Adrenal gland (tissue), 5 donors: Measurements from ENCODE around the gene CFAP57.

Source experiments
- POLR2A ChIP-seq, 2 donors: fragments of 450-650 bp; IDR thresholded peaks; one replicate each; pipeline ENCODE4 v1.6.1; 2017; ENCODE audit warnings: antibody characterized with exemption in 2 of 2, mild to moderate bottlenecking in 2 of 2, moderate library complexity in 1 of 2
- TF ChIP-seq, protein P1 (sequence below), 6 experiments: fragments of 450-650 bp in 4 of 6; fragments of 200-600 bp in 2 of 6; sonication (generic) in 1 of 6; IDR thresholded peaks; 1 replicate in 5 of 6; 2 replicates in 1 of 6; pipeline versions ENCODE4 v1.5.1 to v1.8.0; 2016 to 2021; ENCODE audit warnings: antibody characterized with exemption in 6 of 6, mild to moderate bottlenecking in 2 of 6, moderate library complexity in 1 of 6
- donor health status: DM: no; HTN: no; CAD: no.

DNA sequence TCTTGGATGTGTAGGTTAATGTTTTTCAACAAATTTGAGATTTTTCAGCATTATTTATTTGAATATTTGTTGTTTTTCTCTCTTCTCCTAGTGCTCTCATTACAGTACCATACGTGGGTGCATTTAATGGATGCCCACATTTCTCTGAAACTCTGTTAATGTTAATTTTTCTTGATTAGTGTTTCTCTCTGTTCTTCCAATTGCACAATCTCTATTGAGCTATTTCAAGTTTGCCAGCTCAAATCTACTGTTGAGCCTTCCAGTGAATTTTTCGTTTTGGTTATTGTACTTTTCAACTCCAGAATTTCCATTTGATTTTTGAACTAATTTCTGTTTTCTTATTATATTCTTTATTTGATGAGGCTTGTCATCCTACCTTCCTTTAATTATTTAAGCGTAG lies 31.7 kb downstream of the CFAP57 start:
- TF ChIP-seq, protein P1, sequence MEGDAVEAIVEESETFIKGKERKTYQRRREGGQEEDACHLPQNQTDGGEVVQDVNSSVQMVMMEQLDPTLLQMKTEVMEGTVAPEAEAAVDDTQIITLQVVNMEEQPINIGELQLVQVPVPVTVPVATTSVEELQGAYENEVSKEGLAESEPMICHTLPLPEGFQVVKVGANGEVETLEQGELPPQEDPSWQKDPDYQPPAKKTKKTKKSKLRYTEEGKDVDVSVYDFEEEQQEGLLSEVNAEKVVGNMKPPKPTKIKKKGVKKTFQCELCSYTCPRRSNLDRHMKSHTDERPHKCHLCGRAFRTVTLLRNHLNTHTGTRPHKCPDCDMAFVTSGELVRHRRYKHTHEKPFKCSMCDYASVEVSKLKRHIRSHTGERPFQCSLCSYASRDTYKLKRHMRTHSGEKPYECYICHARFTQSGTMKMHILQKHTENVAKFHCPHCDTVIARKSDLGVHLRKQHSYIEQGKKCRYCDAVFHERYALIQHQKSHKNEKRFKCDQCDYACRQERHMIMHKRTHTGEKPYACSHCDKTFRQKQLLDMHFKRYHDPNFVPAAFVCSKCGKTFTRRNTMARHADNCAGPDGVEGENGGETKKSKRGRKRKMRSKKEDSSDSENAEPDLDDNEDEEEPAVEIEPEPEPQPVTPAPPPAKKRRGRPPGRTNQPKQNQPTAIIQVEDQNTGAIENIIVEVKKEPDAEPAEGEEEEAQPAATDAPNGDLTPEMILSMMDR (IDR thresholded peaks at IDR 0.05) = no peak
- no peak for TF ChIP-seq POLR2A (IDR thresholded peaks at IDR 0.05)
